ENCODE results near the gene ZFYVE21.

- TF ChIP-seq CTCF (IDR thresholded peaks at IDR 0.05) (no peak), POLR2A (IDR thresholded peaks at IDR 0.05) (no peak)
These were observed 29.2 kb downstream of the ZFYVE21 start for GRCh38 chr14:103744621-103745395.
